Sigmoid colon (tissue), 7 donors: ENCODE measurements around the gene ITM2C. TPM values are rescaled to one million over a fixed set of nuclear protein-coding genes. Genes with fewer than 3 reads are reported as not detected.
A peak's percentile ranks its signal among the peaks of the same experiment; 100 is the strongest.

ENCODE experiments used
- DNase-seq: peaks from one replicate; pipeline ENCODE4 v3.0.0-alpha.2; 2019
- H3K27ac ChIP-seq, 4 donors: fragments of 200-600 bp; sonication (generic); one replicate each; pipeline ENCODE4 v1.5.1; 2016 to 2019; ENCODE audit warnings: mild to moderate bottlenecking in 1 of 4
- H3K27me3 ChIP-seq, 3 donors: fragments of 200-600 bp; sonication (generic); one replicate each; pipeline ENCODE4 v1.5.1; 2019; ENCODE audit warnings: mild to moderate bottlenecking in 1 of 3
- H3K36me3 ChIP-seq, 4 donors: fragments of 200-600 bp; sonication (generic); one replicate each; pipeline ENCODE4 v1.5.1; 2016 to 2019
- H3K4me1 ChIP-seq, 4 donors: fragments of 200-600 bp; sonication (generic); one replicate each; pipeline ENCODE4 v1.5.1; 2017 to 2019
- H3K4me3 ChIP-seq, 4 donors: fragments of 200-600 bp; sonication (generic); one replicate each; pipeline ENCODE4 v1.5.1; 2017 to 2019; ENCODE audit warnings: mild to moderate bottlenecking in 2 of 4, moderate library complexity in 1 of 4
- H3K9me3 ChIP-seq, 4 donors: fragments of 200-600 bp in 3 of 4; sonication (generic) in 3 of 4; one replicate each; pipeline versions ENCODE4 v1.5.1 to v1.6.1; 2013 to 2019
- EP300 ChIP-seq, 4 donors: sonication (generic); formaldehyde crosslinking; IDR thresholded peaks; one replicate each; pipeline ENCODE4 v1.6.1; 2017; ENCODE audit warnings: antibody characterized with exemption in 4 of 4
- POLR2A ChIP-seq, 2 donors: fragments of 450-650 bp; IDR thresholded peaks; one replicate each; pipeline ENCODE4 v1.6.1; 2016; ENCODE audit warnings: antibody characterized with exemption in 2 of 2, mild to moderate bottlenecking in 2 of 2, moderate library complexity in 2 of 2
- POLR2AphosphoS5 ChIP-seq, 4 donors: sonication (generic); formaldehyde crosslinking; IDR thresholded peaks; one replicate each; pipeline ENCODE4 v1.6.1; 2017; ENCODE audit warnings: antibody characterized with exemption in 4 of 4
- WGBS, 2 donors: extraction: QIAGEN DNeasy Blood & Tissue Kit; methylation state at CpG; one replicate each; pipeline ENCODE4 v1.1.7; 2013; 5-methylcytosine and 5-hydroxymethylcytosine counted together
- intact Hi-C: fragments of 100-400 bp; cut with DNase I; formaldehyde crosslinking; loops from one replicate; pipeline ENCODE4 v1.15.1; 2023
- polyA plus RNA-seq, 3 donors: library from polyadenylated mRNA; stranded (reverse); fragments of 200-250 nt; gene quantifications; one replicate each; pipeline ENCODE4 v1.2.3, GENCODE V29; 2013
- total RNA-seq, 4 donors: library from RNA; depleted of rRNA; stranded (reverse); fragments of >200 nt; gene quantifications; one replicate each; pipeline ENCODE4 v1.1.0, GENCODE V29; 2016
- TF ChIP-seq, protein P1 (sequence below), 4 experiments: fragments of 450-650 bp in 3 of 4; fragments of 200-600 bp in 1 of 4; IDR thresholded peaks; one replicate each; pipeline ENCODE4 v1.5.1; 2016 to 2019; ENCODE audit warnings: antibody characterized with exemption in 4 of 4, mild to moderate bottlenecking in 3 of 4, moderate library complexity in 2 of 4
- donor health status: healthy with polysubstance abuse.
- donor health status: Bipolar disorder and iron deficiency.
- donor health status: healthy.

ITM2C gene
- total and polyA plus RNA-seq, 7 donors, result 107 to 1,275 (median 206) TPM

DNA sequence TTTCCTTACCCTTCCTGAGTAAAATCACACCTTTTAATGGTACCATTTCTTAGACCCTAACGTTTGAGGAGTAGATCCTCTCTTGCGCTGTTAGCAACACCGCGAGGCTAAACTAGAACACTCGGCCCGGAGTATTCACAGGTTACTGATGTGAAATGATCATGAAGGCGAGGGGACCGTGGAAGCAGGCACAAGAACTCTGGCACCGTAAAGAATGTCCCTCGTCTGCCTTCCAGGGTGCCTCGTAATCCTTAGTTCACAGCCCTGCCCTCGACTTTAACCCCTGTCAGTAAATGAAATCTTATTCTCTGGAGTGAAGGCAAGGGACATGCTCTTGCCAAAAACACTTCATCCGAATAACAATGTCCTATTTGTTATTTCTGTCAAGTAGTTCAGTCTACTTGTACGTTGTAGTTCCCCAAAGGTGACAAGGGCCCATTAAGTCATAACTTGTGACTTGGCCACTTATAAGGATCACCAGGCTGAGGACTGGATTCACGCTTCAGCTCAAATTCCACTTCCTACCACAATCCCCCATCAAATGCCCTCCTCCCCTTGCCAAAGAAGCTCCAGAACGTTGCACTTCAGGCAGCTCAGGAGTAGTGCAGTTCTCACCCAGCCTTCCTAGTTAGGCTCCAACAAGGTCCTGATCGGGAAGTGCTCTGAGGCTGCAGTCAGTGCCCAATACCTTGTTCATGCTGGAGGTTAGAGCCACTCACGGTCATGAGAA, 43.3 kb upstream of the ITM2C start:
- Histone ChIP-seq H3K36me3 (peaks cover 0 to 28% (median 7%) of the 10 kb centered on the region in 4 donors), H3K9me3 (no peaks in the 10 kb centered on the region), H3K27me3 (peaks cover 0 to 5% (median 0%) of the 10 kb centered on the region in 3 donors), H3K4me1 (peaks cover 0 to 7% (median 3%) of the 10 kb centered on the region in 4 donors), H3K27ac (no peak overlapping the region), H3K4me3 (no peak overlapping the region)
- TF ChIP-seq POLR2A (IDR thresholded peaks at IDR 0.05), result no peak
- TF ChIP-seq EP300 (IDR thresholded peaks at IDR 0.05), result no peak
- intact Hi-C loops, result no loop called here
- 76 to 83% methylated on average over 18 of the region's 18 CpGs for WGBS, 2 donors
- no peak for DNase-seq

DNA sequence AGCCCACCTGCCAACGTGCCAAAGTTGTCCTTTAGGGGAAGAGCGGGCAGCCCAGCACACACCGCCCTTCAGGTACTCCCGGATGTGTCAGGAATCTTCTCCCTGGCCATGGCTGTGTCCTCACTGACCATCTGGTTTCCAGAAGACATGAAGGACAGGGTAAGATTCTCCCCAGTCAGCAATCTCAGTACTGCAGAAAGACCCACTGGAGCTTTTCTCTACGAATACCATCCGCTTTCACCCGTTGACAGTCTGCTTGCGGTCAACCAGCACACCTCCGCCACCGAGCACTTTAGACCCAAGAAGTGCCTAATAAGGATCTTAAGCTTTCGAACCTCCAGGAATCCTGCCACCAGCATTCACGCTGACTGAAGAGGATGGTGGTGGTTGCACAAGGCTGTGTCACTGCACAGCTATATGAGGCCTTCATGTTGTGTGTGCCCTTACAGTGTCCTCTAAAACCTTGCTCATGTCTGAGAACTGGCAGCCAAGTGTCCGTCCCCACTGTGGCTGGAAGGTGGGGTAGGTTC, 42.7 kb upstream of the ITM2C start:
- 94 to 96% methylated on average over 13 of the region's 13 CpGs for WGBS, 2 donors
- H3K9me3 ChIP-seq, result no peaks in the 10 kb centered on the region
- H3K36me3 ChIP-seq, result peaks cover 0 to 28% (median 7%) of the 10 kb centered on the region in 4 donors
- intact Hi-C loops, result no loop called here
- TF ChIP-seq POLR2A (IDR thresholded peaks at IDR 0.05) (no peak), EP300 (IDR thresholded peaks at IDR 0.05) (no peak), POLR2AphosphoS5 (IDR thresholded peaks at IDR 0.05) (no peak)
- TF ChIP-seq, protein P1, sequence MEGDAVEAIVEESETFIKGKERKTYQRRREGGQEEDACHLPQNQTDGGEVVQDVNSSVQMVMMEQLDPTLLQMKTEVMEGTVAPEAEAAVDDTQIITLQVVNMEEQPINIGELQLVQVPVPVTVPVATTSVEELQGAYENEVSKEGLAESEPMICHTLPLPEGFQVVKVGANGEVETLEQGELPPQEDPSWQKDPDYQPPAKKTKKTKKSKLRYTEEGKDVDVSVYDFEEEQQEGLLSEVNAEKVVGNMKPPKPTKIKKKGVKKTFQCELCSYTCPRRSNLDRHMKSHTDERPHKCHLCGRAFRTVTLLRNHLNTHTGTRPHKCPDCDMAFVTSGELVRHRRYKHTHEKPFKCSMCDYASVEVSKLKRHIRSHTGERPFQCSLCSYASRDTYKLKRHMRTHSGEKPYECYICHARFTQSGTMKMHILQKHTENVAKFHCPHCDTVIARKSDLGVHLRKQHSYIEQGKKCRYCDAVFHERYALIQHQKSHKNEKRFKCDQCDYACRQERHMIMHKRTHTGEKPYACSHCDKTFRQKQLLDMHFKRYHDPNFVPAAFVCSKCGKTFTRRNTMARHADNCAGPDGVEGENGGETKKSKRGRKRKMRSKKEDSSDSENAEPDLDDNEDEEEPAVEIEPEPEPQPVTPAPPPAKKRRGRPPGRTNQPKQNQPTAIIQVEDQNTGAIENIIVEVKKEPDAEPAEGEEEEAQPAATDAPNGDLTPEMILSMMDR (IDR thresholded peaks at IDR 0.05), result no peak
- H3K27ac ChIP-seq, result no peak overlapping the region
- no peak overlapping the region for H3K4me3 ChIP-seq
- peaks cover 0 to 11% (median 1%) of the 10 kb centered on the region in 3 donors for H3K27me3 ChIP-seq
- peaks cover 0 to 7% (median 3%) of the 10 kb centered on the region in 4 donors for H3K4me1 ChIP-seq
- DNase-seq, result no peak

DNA sequence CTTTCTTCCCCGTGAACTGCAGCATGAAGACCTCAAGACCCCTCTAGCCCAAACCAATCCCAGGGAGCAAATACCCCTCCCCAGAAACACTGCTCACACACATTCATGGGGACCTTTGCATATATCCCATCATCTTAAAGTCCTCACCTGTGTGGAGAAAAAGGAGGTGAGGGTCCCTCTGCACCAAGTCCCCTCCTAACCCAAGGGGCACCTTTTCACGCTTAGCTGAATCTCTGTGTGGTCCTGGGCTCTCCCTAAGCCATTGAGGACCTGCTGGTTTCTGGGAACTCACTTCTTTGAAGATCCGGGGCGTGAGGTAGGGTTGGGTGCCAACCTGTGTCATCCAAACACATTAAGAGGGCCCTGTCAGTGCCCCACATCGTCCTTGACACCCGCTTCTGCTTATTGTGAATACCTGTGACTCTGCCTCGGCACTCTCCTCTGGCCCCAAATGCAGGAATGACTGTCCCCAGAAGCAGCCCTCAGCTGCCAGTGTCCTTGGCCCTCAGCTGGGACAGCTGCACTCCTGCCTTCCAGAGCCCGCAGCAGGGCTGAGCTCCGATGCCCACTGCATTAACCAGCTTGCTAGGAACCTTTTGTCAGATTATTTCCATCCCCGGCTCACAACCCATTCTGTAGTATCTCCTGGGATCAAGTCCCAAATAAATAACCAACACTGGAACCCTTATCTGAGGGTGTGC, 41.3 kb upstream of the ITM2C start:
- H3K4me3 ChIP-seq, result no peak overlapping the region
- peaks cover 5 to 25% (median 15%) of the 10 kb centered on the region in 3 donors for H3K27me3 ChIP-seq
- peaks cover 0 to 17% (median 6%) of the 10 kb centered on the region in 4 donors for H3K36me3 ChIP-seq
- TF ChIP-seq EP300 (IDR thresholded peaks at IDR 0.05) (no peak), POLR2AphosphoS5 (IDR thresholded peaks at IDR 0.05) (no peak), POLR2A (IDR thresholded peaks at IDR 0.05) (no peak)
- TF ChIP-seq, protein P1 (IDR thresholded peaks at IDR 0.05), result no peak
- 60 to 81% methylated on average over 10 of the region's 10 CpGs for WGBS, 2 donors
- DNase-seq, result no peak
- intact Hi-C loops, result no loop called here
- peaks cover 0 to 15% (median 9%) of the 10 kb centered on the region in 4 donors for H3K4me1 ChIP-seq
- H3K9me3 ChIP-seq, result no peaks in the 10 kb centered on the region
- no peak overlapping the region for H3K27ac ChIP-seq

DNA sequence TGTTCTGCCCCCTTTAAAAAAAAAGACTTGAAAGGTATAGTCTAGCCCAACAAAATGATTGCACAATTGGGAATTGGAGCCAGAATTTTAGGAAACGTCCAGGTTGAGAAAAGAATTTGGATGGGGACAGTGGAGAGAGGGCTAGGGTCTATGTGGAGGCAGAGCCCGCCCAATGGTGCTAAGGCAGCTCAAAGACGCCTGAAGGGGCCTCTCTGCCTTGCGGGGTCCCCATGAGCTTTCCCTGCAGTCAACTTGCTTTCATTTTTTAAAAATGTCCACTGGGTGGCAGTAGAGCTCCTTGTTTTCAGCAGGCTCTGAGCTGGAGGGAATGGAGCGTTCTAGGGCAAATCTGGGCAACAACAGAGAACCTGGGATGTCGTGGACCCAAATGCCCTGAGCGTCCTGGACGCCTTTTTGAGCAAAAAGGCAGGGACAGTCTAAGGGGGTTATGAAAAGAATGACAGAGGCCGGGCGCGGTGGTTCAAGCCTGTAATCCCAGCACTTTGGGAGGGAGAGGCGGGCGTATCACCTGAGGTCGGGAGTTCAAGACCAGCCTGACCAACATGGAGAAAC, 40.2 kb upstream of the ITM2C start:
- peaks cover 0 to 17% (median 12%) of the 10 kb centered on the region in 4 donors for H3K4me1 ChIP-seq
- TF ChIP-seq EP300 (IDR thresholded peaks at IDR 0.05) (no peak), POLR2AphosphoS5 (IDR thresholded peaks at IDR 0.05) (no peak)
- TF ChIP-seq, protein P1 (IDR thresholded peaks at IDR 0.05), result peak in 3 of 4 experiments; percentile 64 to 73 (median 68)
- no peak overlapping the region for H3K27ac ChIP-seq
- H3K4me3 ChIP-seq, result peak overlapping the region in 3 of 4 donors; percentile 14 to 34 (median 20)
- DNase-seq, result no peak
- H3K9me3 ChIP-seq, result no peaks in the 10 kb centered on the region
- 21 to 24% methylated on average over 14 of the region's 14 CpGs for WGBS, 2 donors
- intact Hi-C loops, result loop anchor here (1.0 to 2.0 kb wide), 3 partner anchors 24 to 163 kb away; no protein-coding TSS in a partner anchor
- H3K27me3 ChIP-seq, result peaks cover 5 to 35% (median 25%) of the 10 kb centered on the region in 3 donors
- H3K36me3 ChIP-seq, result peaks cover 0 to 6% (median 0%) of the 10 kb centered on the region in 4 donors
